ENCODE data around the gene ARHGAP15.

ARHGAP15 gene

GRCh38 chr2:143581134-143581533 is 451.9 kb downstream of the ARHGAP15 start:
- Histone ChIP-seq H3K4me3 (no peak overlapping the region), H3K27ac (peak overlapping the region in 3 of 21 experiments; percentile 5 to 54 (median 29))

- no peak overlapping the region for H3K4me3 ChIP-seq
- H3K27ac ChIP-seq: peak overlapping the region in 6 of 21 experiments; percentile 1 to 37 (median 21)
These were observed 453.0 kb downstream of the ARHGAP15 start for GRCh38 chr2:143582046-143582747.

- Histone ChIP-seq H3K27ac (no peak overlapping the region), H3K4me3 (no peak overlapping the region)
These were observed 455.7 kb downstream of the ARHGAP15 start for GRCh38 chr2:143584936-143585335.

- Histone ChIP-seq H3K27ac (no peak overlapping the region), H3K4me3 (no peak overlapping the region)
These were observed 456.9 kb downstream of the ARHGAP15 start for GRCh38 chr2:143586119-143586518.

GRCh38 chr2:143588746-143589145 is 459.5 kb downstream of the ARHGAP15 start:
- no peak overlapping the region for H3K27ac ChIP-seq
- no peak overlapping the region for H3K4me3 ChIP-seq

GRCh38 chr2:143594161-143594560 is 464.9 kb downstream of the ARHGAP15 start:
- H3K4me3 ChIP-seq: no peak overlapping the region
- H3K27ac ChIP-seq: no peak overlapping the region

GRCh38 chr2:143594745-143595144 is 465.5 kb downstream of the ARHGAP15 start:
- no peak overlapping the region for H3K27ac ChIP-seq
- H3K4me3 ChIP-seq: no peak overlapping the region

GRCh38 chr2:143600116-143600515 is 470.9 kb downstream of the ARHGAP15 start:
- Histone ChIP-seq H3K27ac (no peak overlapping the region), H3K4me3 (no peak overlapping the region)

GRCh38 chr2:143601828-143602227 is 472.6 kb downstream of the ARHGAP15 start:
- Histone ChIP-seq H3K27ac (no peak overlapping the region), H3K4me3 (no peak overlapping the region)

- H3K4me3 ChIP-seq: no peak overlapping the region
These were observed 473.9 kb downstream of the ARHGAP15 start for GRCh38 chr2:143603035-143603655.

GRCh38 chr2:143603846-143604565 is 474.8 kb downstream of the ARHGAP15 start:
- H3K27ac ChIP-seq: peak overlapping the region in 1 of 21 experiments; percentile 56
- no peak overlapping the region for H3K4me3 ChIP-seq

More at GRCh38 chr2:143603035-143603655, 473.9 kb downstream of the ARHGAP15 start:
- H3K27ac ChIP-seq: peak overlapping the region in 1 of 21 experiments; percentile 38

- no peak overlapping the region for H3K27ac ChIP-seq
- no peak overlapping the region for H3K4me3 ChIP-seq
These were observed 475.3 kb downstream of the ARHGAP15 start for GRCh38 chr2:143604566-143604959.

- Histone ChIP-seq H3K27ac (peak overlapping the region in 2 of 21 experiments; percentile 13 to 25), H3K4me3 (no peak overlapping the region)
These were observed 478.2 kb downstream of the ARHGAP15 start for GRCh38 chr2:143607231-143608062.

GRCh38 chr2:143608063-143608423 is 478.8 kb downstream of the ARHGAP15 start:
- Histone ChIP-seq H3K27ac (peak overlapping the region in 1 of 21 experiments; percentile 39), H3K4me3 (no peak overlapping the region)

- Histone ChIP-seq H3K27ac (peak overlapping the region in 1 of 21 experiments; percentile 39), H3K4me3 (no peak overlapping the region)
These were observed 479.5 kb downstream of the ARHGAP15 start for GRCh38 chr2:143608758-143609157.

GRCh38 chr2:143611336-143611735 is 482.1 kb downstream of the ARHGAP15 start:
- no peak overlapping the region for H3K27ac ChIP-seq

GRCh38 chr2:143615562-143615961 is 486.3 kb downstream of the ARHGAP15 start:
- no peak overlapping the region for H3K27ac ChIP-seq
- H3K4me3 ChIP-seq: no peak overlapping the region

More at GRCh38 chr2:143611336-143611735, 482.1 kb downstream of the ARHGAP15 start:
- no peak overlapping the region for H3K4me3 ChIP-seq

GRCh38 chr2:143616452-143616851 is 487.2 kb downstream of the ARHGAP15 start:
- H3K4me3 ChIP-seq: no peak overlapping the region
- H3K27ac ChIP-seq: no peak overlapping the region

- H3K4me3 ChIP-seq: no peak overlapping the region
- H3K27ac ChIP-seq: no peak overlapping the region
These were observed 488.7 kb downstream of the ARHGAP15 start for GRCh38 chr2:143617803-143618415.

Measured in skin epidermis (tissue), 12 donors.